Gastrocnemius medialis (tissue), 4 donors: ENCODE results near the gene ISG20.

Experiments
- CTCF ChIP-seq, 5 experiments: fragments of 450-650 bp in 3 of 5; fragments of 200-600 bp in 2 of 5; sonication (generic) in 2 of 5; IDR thresholded peaks in 4 of 5; conservative IDR thresholded peaks in 1 of 5; 1 replicate in 4 of 5; 2 replicates in 1 of 5; pipeline ENCODE4 v1.5.1; 2016 to 2019; ENCODE audit warnings: antibody characterized with exemption in 5 of 5, mild to moderate bottlenecking in 3 of 5, moderate library complexity in 3 of 5
- POLR2A ChIP-seq, 2 donors: fragments of 450-650 bp; IDR thresholded peaks; one replicate each; pipeline ENCODE4 v1.6.1; 2017; ENCODE audit warnings: antibody characterized with exemption in 2 of 2, mild to moderate bottlenecking in 2 of 2, moderate library complexity in 2 of 2

GRCh38 chr15:88610701-88611231 is 28.1 kb upstream of the ISG20 start:
- TF ChIP-seq CTCF (IDR thresholded peaks at IDR 0.05 in 4 of 5, conservative IDR thresholded peaks at IDR 0.05 in 1 of 5) (no peak), POLR2A (IDR thresholded peaks at IDR 0.05) (no peak)
